Testis (tissue), 2 donors: Measurements from ENCODE around the gene KIF21B.

Experiments
- POLR2A ChIP-seq: fragments of 450-650 bp; IDR thresholded peaks from one replicate; pipeline ENCODE4 v1.6.1; 2017; ENCODE audit warnings: antibody characterized with exemption, mild to moderate bottlenecking, moderate library complexity
- TF ChIP-seq, protein P1 (sequence below), 3 experiments: fragments of 450-650 bp in 2 of 3; fragments of 200-600 bp in 1 of 3; sonication (generic) in 1 of 3; IDR thresholded peaks; one replicate each; pipeline ENCODE4 v1.5.1; 2016 to 2019; ENCODE audit warnings: antibody characterized with exemption in 3 of 3, mild to moderate bottlenecking in 2 of 3, moderate library complexity in 1 of 3

DNA sequence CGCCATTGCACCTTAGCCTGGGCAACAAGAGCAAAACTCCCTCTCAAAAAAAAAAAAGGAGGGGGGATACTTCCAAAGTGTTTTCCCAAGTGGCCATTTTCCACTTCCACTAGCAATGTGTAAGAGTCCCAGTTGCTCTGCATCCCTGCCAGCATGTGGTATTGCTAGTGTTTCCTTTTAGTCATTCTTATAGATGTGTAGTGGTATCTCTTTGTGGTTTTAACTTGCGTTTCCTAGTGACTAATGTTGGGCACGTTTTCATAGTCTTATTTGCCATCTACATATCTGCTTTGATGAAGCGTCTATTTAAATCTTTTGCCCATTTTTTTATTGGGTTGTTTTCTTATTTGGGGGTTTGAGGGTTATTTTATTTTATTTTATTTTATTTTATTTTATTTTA is 97.7 kb downstream of the KIF21B start:
- TF ChIP-seq, protein P1, sequence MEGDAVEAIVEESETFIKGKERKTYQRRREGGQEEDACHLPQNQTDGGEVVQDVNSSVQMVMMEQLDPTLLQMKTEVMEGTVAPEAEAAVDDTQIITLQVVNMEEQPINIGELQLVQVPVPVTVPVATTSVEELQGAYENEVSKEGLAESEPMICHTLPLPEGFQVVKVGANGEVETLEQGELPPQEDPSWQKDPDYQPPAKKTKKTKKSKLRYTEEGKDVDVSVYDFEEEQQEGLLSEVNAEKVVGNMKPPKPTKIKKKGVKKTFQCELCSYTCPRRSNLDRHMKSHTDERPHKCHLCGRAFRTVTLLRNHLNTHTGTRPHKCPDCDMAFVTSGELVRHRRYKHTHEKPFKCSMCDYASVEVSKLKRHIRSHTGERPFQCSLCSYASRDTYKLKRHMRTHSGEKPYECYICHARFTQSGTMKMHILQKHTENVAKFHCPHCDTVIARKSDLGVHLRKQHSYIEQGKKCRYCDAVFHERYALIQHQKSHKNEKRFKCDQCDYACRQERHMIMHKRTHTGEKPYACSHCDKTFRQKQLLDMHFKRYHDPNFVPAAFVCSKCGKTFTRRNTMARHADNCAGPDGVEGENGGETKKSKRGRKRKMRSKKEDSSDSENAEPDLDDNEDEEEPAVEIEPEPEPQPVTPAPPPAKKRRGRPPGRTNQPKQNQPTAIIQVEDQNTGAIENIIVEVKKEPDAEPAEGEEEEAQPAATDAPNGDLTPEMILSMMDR (IDR thresholded peaks at IDR 0.05), result no peak
- no peak for TF ChIP-seq POLR2A
